Endometrial microvascular endothelial cells (primary cell): ENCODE data around the gene CD27. TPM values are rescaled to one million over a fixed set of nuclear protein-coding genes. Genes with fewer than 3 reads are reported as not detected.
"Not testable (repeated sequence)": the region's sequence is repeated elsewhere in the genome, so short reads cannot be mapped to it uniquely, and the experiment has no call there.

Experiments used
- in situ Hi-C: cut with HindIII; loops from 2 replicates; pipeline ENCODE4 v1.10.0; 2017; ENCODE audit warnings: low sequenced_read_pairs, low pct_unique_long_range_greater_than_20kb; ENCODE audit errors: inconsistent ontology term
- total RNA-seq: library from RNA; depleted of rRNA; stranded (reverse); fragments of >200 nt; gene quantifications from one replicate; pipeline ENCODE4 v1.2.3, GENCODE V29; 2015; ENCODE audit errors: inconsistent ontology term

Gene CD27
- total RNA-seq, 1 donor from 2014 or later = not detected

DNA sequence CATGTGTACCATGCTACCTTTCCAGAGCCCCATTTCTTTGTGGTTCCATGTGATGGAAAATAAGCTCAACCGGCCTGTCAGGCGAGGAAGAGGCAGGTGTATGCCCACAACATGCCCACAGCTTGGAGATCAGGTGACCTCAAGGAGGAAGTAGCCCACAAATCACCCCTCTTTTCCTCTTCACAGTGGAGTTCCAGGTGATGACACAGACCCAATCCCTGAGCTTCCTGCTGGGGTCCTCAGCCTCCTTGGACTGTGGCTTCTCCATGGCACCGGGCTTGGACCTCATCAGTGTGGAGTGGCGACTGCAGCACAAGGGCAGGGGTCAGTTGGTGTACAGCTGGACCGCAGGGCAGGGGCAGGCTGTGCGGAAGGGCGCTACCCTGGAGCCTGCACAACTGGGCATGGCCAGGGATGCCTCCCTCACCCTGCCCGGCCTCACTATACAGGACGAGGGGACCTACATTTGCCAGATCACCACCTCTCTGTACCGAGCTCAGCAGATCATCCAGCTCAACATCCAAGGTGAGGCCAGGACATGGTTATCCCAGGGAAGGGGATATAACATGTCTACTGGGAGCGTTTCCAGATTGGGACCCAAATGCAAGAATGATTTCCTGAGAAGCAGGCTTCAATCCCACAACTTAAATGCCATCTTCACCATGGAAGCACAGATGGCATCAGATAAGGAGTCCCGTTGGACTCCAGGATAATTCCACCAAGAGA, 12.6 kb downstream of the CD27 start:
- in situ Hi-C loops = no loop called here

DNA sequence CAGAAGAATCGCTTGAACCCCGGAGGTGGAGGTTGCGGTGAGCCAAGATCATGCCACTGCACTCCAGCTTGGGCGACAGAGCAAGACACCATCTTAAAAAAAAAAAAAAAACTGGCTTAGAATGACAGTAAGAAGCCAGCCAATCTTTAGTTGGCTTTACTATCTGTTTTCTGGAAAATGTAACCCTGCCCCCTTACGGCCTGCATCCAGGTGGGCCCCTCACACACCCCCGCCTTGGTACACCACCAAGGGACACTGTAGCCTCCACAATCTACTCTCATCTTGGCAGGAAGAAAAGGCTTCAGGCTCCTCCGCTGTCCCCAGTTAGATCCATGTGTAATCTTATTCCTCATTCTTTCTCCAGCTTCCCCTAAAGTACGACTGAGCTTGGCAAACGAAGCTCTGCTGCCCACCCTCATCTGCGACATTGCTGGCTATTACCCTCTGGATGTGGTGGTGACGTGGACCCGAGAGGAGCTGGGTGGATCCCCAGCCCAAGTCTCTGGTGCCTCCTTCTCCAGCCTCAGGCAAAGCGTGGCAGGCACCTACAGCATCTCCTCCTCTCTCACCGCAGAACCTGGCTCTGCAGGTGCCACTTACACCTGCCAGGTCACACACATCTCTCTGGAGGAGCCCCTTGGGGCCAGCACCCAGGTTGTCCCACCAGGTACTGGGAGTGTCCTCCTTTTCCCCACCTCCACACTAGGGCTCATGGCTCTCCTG, 13.7 kb downstream of the CD27 start:
- in situ Hi-C loops = no loop called here

- in situ Hi-C loops = no loop called here
Observed at GRCh38 chr12:6459004-6459337, 14.2 kb downstream of the CD27 start.

DNA sequence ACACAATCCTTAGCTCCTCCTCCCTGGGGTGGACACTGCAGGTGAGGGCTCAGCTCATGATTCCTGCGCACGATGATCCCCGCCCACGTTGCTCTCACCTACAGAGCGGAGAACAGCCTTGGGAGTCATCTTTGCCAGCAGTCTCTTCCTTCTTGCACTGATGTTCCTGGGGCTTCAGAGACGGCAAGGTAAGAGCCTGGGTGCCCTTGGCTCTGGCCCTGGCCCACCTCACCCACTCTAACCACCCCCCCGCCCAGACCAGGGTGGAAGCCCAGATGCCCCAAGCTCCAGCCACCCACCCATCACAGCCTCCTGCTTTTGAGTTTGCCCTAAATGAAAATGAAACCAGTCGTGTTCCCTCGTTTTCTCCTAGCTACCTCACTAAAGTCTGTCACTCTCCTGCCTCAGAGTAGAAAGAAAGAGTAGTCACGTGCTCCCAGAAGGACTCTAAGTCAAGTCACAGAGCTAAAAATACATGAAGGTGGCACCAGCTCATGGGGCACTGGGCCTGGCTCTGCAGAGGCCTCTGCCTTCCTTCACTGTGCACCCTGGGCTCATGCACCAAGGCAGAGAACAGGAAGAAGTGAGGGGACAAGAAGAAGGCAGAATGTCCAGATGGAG, 16.1 kb downstream of the CD27 start:
- in situ Hi-C loops = no loop called here

GRCh38 chr12:6461401-6462233, 16.9 kb downstream of the CD27 start:
- in situ Hi-C loops = no loop called here

DNA sequence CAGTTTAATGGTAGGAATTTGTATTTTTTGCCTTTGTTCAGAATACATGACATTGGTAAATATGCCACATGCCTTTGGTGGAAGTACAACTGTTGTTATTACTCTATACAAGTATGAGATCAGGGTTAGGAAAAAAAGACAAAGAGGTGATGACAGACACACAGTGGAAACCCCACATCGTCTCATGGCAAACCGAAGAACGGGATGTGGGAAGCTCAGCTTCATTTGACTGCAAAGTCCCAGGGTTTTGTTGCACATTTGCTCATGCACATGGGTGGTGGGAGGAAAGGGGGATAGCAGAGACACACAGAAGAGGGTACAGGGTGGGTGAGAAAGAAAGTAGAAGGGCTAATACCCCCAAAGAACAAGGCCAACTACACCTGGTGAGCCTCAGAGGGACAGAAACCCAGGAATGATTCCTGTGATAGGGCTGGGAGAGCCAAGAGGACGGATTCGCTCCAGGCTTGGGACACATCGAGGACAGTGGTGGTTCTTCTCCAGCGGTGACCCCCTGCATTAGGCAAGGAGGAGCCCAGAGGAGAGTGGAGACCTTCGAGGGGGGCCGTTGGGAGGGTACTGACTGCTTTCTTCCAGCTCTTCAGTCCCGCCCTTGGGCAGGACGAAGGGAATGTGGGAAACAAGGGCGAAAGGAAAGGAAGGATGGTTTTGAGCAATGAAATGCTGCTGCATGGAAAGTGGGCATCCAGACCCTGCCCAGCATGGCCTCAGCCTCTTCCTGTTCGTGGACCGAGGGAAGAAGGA, 17.7 kb downstream of the CD27 start:
- in situ Hi-C loops = no loop called here

DNA sequence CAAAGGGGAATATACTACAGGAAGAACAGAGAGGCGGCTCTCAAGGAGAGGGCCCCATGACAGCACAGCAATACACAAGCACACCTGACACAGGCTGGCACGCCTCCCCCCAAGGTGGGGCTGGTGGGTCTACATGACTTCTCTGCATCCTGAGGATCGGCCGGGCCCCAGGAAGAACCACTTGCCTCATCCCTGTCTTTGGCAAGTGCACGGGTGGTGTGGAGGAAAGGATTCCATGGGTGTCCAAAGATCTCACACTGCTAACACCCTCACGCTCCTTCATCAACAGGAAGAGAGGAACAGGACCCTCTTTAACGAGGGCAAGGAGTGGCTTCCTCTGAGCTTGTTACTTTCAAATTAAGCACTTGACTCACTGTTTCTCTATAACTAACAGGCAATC, 18.5 kb downstream of the CD27 start:
- in situ Hi-C loops = no loop called here

DNA sequence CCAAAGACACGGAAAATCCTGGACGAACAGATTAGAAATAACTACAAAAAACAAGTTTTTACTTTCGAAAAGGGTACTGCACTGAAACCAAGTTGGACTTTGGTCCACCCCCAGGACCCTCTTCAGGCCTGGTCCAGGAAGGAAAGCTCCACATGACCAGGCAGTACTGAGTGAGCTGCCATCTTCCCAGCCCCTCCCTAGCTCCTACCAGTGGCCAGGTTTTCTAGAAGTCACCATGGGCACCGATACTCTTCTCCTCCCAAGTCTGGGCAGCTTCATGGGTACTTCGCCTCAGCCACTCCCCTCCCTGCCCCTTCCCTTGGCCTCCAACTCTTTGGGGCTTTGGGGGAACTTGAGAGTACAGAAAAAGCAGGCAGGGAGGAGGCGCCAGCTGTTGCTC, 19.1 kb downstream of the CD27 start:
- in situ Hi-C loops = no loop called here

GRCh38 chr12:6464531-6464930, 19.8 kb downstream of the CD27 start:
- in situ Hi-C loops = no loop called here

- in situ Hi-C loops = no loop called here
Observed at GRCh38 chr12:6465467-6466183, 20.9 kb downstream of the CD27 start.

DNA sequence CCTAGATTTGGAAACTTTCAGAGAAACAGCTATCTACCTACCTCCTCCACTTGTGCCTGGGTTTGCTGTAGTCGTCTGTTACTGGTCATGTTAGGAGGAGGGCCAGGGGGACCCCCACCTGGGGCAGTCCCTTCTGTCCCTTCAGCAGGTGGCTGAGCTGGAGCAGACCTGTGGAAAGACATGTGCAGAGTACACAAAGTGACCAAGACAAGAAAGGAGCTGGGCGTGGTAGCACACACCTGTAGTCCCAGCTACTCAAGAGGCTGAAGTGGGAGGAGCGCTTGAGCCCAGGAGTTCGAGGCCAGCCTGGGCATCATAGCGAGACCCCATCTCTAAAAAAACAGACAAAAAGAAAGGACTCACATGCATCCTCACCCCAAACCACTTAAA, 21.4 kb downstream of the CD27 start:
- in situ Hi-C loops = no loop called here

GRCh38 chr12:6466751-6467150, 22.0 kb downstream of the CD27 start:
- in situ Hi-C loops = not testable (repeated sequence)

DNA sequence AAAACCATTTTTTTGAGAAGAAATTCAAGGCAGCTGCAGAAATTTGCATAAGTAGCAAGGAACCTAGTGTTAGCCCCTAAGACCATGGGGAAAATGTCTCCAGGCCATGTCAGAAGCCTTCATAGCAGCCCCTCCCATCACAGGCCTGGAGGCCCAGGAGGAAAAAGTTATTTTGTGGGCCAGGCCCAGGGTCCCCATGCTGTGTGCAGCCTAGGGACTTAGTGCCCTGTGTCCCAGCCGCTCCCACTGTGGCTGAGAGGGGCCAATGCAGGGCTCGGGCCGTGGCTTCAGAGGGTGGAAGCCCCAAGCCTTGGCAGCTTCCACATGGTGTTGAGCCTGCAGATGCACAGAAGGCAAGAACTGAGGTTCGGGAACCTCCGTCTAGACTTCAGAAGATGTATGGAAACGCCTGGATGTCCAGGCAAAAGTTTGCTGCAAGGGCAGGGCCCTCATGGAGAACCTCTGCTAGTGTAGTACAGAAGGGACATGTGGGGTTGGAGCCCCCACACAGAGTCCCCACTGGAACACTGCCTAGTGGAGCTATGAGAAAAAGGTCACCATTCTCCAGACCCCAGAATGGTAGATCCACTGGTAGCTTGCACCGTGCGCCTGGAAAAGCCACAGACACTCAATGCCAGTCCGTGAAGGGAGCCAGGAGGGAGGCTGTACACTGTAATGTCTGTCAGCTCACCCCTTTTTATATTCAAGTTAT, 23.0 kb downstream of the CD27 start:
- in situ Hi-C loops = not testable (repeated sequence)

DNA sequence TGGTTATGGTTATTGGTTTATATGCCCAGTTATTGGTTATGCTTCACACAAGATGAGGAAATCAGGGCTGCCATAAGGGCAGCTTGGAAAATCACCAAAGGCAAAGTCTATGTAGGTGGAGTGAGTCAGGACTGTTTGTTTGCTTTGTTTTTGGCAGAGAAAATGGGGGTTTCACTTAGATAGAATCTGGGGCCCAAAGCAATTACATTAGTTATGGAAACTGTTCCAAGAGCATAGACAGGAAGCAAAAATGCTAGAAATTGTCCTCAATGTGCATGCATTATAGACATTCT, 23.5 kb downstream of the CD27 start:
- in situ Hi-C loops = no loop called here

DNA sequence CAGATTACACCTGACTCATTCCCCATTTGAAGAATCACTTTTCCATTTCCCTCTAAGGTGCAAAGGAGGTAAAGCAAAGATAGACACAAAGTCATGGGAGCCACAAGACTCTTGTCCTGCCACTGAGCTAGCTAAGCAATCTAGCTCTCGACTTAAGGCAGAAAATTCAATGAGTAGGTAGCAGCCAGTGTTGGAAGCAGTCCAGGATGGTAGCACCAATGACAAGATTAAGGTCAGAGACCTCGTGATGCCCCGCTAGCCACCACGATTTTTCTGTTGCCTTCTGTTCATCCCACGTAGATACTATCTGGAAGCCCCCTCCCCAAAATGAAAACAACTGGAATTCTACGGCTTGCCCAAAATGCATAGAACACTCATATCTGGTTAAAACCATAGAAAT, 24.3 kb downstream of the CD27 start:
- in situ Hi-C loops = no loop called here

DNA sequence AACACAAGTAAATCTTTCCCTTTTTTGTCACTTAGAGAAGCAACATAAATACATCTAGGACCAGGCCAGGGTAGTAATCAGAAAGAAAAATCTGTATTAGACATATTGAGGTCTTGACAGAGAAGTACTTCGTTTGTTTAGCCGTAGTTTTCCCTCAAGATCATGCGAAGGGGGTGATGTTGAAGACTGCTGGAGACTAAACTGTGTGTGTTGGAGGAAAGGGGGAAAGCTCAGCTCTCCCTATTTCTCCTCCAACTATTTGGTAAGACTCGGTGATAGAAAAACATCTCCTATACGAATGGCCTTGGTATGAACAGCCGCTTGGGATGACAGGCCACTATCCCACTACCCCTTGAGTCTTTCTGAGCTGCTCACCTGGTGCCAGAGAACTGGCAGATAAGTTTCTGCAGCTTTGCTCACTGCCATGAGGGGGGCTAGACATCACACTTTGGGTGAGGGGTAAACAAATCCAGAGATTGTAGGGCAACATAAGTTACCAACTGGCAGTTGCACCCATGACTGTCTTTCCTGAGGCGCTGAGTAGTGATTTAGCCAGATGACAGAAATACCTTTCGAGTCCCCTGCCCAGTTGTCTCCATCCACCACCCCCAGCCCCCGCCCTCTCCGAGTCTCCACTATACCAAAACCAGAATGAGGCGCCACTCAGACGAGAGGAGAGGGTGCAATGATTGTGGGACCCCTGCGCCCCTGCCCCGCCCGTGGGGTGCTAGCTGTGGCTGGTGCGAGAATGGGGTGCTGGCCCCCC, 25.0 kb downstream of the CD27 start:
- in situ Hi-C loops = no loop called here
